Measurements from ENCODE around the gene GPR42.
"Not testable (repeated sequence)": the region's sequence is repeated elsewhere in the genome, so short reads cannot be mapped to it uniquely, and the experiment has no call there.

GPR42 gene

DNA sequence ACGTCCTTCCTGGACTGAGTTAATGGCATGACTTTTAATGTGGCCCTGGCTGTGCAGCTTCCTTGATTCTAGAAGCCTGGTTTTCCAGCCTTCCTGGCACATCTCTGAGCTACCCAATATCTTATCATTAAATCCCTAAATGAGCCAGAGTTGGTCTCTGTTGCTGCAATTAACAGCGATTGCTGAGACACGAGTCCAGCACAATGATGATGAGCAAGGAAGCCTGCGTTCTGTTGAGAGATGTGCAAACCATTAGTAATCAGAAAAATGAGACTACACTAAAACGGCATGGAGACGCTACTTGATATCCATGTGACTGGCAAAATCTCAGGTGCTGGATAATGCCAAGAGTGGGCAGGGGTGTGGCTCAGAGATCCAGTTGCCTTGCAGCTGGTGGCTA lies 26.2 kb downstream of the GPR42 start:
- no peak for DNase-seq

DNA sequence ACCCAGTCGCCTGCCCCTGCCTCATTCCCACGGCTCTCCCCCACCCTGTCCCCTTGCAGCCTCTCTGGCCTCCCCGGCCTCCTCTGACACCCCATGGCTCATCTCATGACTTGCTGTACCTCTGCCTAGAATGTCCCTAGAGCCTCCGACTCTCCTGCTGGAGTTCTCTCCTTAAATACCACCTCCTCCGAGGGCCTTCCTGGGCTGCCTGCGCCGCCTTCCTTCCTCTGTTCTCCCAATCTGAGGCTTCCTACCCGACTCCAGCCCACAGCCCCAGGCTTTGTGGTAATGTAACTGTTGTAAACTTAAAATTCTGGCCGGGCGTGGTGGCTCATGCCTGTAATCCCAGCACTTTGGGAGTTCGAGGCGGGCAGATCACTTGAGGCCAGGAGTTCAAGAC lies 27.7 kb downstream of the GPR42 start:
- DNase-seq: no peak

DNA sequence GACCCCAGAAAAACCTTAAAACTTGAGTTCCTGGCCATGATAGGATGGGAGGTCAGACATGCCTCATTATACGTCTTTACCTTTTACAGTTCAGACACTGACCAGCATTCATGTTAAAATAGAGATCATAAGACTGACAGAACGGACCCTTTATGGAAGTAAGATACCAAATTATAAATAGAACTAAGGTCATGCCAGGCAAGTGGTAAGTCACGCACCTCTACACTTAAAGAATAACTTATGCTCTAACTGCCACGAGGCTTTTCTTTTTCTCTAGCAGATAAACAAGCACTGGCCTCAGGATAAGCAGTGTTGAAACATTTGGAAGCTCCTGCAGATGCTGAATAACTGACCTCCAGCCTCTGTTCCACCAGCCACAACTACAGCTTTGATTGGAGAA lies 28.4 kb downstream of the GPR42 start:
- DNase-seq: no peak

DNA sequence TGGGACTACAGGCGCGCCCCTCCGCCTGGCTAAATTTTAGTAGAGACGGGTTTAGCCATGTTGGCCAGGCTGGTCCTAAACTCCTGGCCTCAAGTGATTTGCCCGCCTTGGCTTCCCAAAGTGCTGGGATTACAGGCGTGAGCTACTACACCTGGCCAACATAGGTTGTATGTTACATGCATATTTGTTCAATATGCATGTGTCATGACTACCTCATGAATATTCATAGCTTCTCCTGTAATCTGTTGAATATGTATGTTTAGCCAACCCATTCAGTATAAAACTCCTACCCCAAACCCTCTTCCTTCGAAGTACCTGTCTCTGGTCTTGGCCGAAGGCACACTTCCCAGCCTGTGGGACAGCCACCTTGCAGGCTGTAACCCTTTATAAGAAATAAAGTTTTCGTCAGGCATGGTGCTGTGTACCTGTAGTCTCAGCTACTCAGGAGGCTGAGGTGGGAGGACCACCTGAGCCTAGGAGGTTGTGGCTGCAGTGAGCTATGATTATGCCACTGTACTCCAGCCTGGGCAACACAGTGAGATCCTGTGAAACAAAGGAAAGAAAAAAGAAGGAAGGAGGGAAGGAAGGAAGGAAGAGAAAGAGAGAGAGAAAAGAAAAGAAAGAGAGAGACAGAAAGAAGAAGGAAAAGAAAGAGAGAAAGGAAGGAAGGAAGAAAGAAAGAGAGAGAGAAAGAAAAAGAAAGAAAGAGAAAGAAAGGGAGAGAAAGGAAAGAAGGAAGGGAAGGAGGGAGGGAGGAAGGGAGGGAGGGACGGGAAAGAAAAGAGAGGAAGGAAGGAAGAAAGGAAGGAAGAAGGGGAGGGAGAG lies 29.3 kb downstream of the GPR42 start:
- DNase-seq: no peak

DNA sequence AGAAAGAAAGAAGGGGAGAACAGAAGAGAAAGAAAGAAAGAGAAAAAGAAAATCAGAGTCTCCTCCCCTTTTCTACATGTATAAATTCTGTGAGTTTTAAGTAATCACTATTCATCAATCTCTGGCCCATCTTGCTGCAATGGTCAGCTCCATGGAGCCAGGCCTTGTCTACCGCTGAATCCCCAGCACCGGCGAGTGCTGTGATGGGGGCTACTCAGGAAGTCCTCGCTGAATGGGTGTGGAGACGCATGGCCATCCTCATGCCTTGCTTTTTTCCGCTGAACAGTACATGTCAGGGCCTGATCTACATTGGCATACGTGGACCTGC lies 29.9 kb downstream of the GPR42 start:
- no peak for DNase-seq

DNA sequence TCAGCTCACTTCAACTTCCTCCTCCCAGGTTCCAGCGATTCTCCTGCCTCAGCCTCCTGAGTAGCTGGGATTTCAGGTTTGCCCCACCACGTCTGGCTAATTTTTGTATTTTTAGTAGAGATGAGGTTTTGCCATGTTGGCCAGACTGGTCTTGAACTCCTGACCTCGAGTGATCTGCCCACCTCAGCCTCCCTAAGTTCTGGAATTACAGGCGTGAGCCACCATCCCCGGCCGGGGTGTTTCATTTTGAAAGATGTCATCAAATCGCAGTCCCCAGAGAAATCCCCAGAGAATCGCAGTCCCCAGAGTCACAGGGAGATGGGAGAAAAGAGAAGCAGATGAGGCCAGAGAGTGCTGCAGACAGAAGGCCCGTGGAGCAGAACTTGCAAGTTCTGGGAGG lies 30.5 kb downstream of the GPR42 start:
- DNase-seq: not testable (repeated sequence)

DNA sequence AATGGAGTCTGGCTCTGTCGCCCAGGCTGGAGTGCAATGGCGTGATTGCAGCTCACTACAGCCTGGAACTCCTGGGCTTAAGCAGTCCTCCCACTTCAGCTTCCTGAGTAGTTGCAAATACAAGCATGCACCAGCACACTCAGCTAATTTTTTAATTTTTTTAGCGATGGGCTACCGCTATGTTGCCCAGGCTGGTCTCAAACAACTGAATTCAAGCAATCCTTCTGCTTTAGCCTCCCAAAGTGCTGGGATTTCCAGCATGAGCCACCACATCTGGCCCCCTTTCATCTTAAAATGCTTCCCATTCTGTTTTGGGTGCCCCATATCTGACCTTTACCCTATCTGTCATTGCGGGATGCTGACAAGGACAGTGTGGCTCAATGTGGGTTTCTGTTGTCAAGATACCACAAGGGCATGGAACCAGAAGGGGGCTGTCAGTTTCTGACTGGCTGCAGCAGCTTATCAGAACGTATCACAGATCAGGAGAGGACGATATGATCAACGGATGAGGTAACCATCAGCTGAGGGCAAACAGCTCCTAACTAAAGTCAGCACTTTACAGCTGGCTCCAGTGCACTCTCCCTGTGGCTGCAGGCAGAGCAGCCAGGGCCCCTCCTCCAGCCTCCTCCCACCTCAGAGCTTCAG lies 32.4 kb downstream of the GPR42 start:
- DNase-seq: no peak

DNA sequence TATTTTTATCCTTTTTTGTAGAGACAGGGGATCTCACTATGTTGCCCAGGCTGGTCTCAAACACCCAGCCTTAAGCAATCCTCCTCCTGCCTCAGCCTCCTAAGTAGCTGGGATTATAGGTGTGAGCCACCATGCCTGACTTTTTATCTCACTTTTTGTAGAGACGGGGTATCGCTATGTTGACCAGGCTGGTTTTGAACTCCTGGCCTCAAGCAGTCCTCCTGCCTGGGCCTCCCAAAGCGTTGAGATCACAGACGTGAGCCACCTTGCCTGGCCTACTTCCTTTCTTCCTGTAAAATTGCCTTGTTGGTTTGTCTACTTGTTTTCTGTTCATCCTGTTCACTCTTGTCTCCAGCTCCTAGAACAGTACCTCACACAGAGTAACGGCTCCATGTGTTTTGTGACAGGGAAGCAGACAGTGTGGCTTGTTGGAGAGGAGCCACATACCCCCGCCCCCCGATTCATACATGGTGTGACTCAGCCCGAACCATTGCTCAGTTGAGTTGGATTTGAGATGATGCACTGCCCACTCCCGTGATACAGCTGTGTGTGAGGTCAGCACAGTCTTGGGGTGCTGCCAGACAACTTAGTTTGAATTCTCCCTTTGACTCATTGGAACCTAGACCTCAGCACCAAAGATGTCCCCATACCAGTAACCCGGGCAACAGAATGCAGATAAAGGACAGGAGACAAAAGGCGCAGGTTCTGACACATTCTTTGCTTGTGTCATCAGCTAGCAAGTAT lies 34.2 kb downstream of the GPR42 start:
- peak; percentile 91 for DNase-seq

DNA sequence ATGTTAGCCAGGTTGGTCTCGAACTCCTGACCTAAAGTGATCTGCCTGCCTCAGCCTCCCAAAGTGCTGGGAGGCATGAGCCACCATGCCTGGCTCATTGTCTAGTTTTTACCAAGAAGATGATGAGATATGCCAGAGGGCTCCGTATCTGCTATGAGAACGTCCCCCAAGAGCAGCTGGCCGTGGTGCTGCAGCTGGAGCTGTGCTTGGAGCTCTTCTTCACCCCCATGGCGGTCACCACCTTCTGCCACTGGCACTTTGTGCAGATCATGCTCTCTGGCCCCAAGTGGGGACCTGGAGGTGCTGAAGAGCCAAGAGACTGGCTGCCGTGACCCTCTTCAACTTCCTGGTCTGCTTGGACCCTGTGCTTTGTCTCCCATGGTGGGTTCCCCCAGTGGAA lies 36.8 kb downstream of the GPR42 start:
- no peak for DNase-seq

DNA sequence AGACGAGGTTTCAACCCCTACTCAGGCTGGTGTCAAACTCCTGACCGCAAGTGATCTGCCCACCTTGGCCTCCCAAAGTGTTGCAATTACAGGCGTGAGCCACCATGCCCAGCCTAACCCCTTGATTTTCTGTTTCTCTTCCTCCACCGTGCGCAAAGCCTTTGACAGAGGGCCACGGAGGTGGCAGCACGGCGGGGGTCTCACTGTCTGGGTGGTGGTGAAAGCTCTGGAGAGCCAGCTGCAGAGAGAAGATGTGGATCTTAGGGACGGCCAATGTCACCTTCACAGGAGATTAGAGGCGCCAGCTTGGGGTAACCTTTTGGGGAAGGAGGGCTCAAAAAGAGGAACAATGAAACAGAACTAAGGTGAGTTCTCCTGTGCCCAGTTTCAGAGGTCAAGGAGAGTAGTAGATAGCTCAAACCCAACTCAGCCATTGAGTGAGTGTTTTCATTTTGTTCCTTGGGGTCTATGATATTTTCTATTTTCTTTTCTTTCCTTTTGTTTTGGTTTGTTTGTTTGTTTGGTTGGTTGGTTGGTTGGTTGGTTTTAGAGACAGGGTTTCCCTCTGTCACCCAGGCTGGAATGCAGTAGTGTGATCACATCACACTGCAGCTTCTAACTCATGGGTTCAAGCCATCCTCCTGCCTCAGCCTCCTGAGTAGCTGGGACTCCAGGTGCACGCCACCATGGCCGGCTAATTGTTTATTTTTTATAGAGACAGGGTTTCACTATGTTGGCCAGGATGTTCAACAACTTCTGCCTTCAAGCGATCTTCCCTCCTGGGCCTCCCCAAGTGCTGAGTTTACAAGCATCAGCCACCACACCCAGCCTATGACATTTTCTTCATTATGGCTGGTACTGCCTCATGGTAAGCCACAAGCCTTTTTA lies 37.7 kb downstream of the GPR42 start:
- DNase-seq: no peak

DNA sequence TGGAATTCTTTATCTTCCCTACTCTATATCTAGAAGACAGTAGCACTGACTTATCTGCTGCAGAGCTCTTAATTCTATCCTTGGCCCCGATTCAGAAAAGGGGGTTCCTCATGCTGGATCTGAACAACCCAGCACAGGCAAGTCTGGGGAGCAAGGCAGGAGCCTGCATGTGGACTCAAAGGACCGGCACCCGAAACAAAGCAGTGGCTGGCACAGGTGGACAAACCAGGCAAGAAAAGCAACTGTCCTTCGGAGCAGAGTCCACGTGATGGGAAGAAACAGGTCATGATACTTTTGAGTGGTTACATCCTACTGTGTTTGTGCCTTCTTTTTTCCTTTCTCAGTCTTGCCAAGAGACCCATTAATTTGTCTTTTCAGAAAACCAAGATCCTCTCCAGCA lies 38.3 kb downstream of the GPR42 start:
- DNase-seq: no peak

DNA sequence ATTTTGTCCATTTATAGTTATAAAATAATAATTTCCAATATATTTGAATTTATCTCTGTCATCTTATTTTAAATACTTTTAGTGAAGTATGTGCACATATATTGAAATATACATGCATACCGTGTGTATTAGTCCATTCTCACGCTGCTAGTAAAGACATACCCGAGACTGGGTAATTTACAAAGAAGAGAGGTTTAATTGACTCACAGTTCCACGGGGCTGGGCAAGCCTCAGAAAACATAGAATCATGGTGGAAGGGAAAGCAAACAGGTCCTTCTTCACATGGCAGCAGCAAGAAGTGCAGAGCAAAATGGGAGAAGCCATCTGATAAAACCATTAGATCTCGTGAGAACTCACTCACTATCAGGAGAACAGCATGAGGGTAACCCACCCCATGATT lies 39.6 kb downstream of the GPR42 start:
- DNase-seq: no peak

DNA sequence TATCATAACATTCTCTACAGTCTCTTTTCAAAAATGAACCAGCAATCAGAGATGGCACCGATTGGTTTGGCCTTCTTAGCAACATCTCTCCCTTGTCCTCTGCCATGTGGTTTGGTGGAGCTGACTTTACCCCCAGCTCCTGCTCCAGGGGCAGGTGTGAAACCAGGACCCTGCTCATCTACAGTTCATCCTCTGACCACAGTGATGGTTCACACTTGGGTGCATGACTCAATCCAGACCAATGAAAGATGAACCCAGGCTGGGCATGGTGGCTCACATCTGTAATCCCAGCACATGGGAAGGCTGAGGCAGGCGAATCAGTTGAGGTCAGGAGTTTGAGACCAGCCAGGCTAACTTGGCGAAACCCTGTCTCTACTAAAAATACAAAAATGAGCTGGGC lies 43.6 kb downstream of the GPR42 start:
- no peak for DNase-seq

DNA sequence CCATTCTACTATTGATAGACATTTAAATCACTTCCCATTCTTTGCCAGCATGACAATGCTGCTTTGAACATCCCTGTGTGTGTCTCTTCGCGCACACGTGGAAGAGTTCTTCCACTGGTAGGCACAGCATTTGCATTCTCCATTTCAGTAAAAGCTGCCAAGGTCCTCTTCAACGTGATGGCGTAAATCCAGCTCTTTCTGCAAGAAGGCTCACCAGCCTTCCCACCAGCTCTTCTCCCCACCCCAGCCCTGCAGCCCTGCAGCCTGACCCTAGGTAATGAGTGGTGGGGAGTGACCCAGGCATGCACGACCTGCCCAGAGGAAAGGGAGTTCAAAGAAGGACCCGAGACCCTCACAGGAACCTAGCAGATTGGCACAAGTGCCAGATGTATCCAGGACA lies 45.5 kb downstream of the GPR42 start:
- no peak for DNase-seq

DNA sequence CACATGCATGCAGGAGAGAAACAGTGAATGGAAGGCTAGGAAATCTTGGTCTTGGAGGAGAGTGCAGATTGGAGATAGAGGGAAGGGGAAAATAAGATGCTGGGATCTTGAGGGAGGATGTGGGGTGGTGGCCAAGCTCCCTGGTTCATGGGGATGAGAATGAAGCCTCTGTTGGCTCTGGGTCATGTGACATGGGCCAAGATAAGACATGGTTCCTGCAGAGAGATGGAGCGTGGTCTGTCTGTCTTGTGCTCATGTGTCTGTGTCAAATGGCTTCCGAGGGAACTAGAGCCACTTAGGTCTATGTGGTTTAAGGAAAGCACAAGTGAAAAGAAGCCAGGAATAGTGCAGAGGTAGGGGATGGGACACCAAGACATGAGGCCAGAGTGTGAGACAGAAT lies 46.4 kb downstream of the GPR42 start:
- no peak for DNase-seq

DNA sequence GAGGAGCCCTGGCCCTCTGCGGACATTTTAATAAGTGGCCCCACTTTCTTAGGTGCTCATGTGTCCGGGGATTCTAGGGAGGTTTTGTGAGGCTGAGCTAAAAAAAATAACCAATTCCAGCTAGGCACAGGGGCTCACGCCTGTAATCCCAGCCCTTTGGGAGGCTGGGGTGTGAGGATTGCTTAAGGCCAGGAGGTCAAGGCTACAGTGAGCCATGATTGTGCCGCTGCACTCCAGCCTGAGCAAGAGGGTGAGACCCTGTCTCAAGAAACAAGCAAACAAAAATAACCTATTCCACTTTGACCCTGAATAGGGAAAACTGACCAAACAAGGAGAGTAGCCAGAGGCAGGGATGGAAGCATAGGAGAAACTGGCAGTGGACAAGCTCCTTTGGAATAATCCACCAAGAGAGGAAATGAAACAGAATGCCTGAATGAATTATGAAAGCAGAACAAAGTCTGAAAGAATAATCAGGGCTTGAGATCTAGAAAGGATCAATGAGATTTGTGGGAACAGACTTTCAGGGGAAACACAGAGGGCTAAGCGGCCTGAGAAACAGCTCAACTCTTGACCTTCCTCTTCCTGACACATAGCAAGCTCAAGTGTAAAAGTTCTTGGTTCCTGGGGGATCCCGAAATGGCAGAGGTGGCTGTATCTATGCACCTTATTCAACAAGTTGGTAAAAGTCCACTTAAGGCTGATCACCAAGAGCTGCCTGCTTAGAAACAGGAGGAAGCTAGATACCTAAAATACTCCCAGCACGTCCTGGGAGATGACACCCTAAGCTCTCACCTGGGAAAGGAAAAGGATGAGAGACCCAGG lies 47.1 kb downstream of the GPR42 start:
- no peak for DNase-seq

DNA sequence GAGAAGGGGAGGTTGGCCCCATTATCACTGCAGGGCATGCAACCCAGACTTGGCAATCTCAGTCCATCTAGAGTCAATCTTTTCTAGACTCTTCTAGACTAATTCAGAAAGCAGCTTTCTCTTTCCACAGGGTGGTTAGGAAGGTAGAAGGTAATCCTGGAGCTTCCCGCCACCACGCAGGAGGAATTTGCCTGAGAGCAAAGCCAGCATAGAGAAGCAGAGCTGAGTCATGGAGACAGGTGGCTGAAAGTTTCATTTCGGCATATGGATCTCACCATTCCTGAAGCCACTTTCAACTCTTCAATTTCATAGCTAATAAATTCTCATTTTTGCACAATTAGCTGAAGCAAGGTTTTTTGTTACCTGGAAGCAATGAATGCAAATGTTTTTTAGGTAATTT lies 48.2 kb downstream of the GPR42 start:
- DNase-seq: no peak

DNA sequence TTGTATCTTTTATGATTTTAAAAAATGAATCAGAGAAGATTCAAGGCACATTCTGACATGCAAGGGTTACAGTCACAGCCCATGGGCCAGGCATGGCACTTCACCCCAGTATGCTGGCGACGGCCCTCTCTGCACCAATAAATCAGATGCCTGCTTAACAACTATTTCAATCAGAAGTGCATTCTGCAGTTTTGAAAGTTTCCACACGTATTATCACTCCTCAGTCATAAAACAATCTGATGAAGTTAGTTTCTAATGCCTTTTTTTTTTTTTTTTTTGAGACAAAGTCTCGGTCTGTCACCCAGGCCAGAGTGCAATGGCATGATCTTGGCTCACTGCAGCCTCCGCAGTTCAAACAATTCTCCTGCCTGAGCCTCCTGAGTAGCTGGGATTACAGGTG lies 48.9 kb downstream of the GPR42 start:
- no peak for DNase-seq

DNA sequence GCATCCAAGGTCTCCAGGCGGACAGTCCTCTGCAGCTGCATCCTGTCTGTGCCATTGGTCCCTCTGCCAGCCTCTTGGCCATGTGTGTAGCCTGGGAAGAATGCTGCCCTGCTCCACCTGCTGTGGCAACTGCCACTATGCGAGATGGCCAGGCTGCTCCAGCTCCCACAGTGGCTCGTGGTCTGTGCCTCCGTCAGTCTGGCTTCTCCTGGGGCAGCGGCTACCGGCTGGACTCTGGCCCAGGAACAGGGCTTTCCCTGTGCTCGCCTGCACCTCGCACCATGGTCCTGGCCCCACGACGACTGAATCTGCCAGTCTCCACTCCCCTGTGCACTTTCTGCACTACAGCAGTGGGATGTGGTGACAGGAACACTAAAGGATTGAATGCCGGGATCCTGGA lies 50.5 kb downstream of the GPR42 start:
- DNase-seq: no peak

Measured in EL (cell line).